HG03175 (cell line): ENCODE results near the gene FGD5.

Experiments used
- ATAC-seq: cut with Tn5 transposase; IDR thresholded peaks from one replicate; pipeline ENCODE4 v1.9.1; 2021; ENCODE audit warnings: mild to moderate bottlenecking, moderate library complexity; ENCODE audit not compliant: unreplicated experiment

The FGD5 gene

GRCh38 chr3:14848906-14849305 lies 30.1 kb downstream of the FGD5 start:
- no peak for ATAC-seq

- ATAC-seq, result no peak
Measured at GRCh38 chr3:14849638-14850230, 31.0 kb downstream of the FGD5 start.

GRCh38 chr3:14852058-14852594 lies 33.4 kb downstream of the FGD5 start:
- no peak for ATAC-seq

DNA sequence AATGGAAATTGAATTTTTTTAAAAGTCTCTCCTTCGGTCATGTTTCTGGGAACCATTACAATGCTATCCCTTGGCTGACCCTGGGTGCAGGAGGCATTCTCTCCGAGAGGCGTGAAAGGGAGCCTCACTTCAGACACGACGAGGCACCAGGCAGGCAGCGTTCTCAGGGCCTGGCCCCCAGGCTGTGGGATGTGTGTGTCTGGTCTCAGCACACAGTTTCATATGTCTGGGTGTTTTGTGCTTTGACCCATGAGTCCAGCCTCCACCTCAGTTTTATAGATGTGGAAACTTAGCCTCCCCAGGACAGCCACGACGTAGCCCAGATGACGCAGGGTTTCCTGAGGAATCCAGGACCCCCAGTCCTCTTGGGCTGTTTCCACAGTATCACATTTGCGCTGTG lies 34.0 kb downstream of the FGD5 start:
- ATAC-seq, result no peak

- no peak for ATAC-seq
Measured at GRCh38 chr3:14853271-14853951, 34.6 kb downstream of the FGD5 start.

DNA sequence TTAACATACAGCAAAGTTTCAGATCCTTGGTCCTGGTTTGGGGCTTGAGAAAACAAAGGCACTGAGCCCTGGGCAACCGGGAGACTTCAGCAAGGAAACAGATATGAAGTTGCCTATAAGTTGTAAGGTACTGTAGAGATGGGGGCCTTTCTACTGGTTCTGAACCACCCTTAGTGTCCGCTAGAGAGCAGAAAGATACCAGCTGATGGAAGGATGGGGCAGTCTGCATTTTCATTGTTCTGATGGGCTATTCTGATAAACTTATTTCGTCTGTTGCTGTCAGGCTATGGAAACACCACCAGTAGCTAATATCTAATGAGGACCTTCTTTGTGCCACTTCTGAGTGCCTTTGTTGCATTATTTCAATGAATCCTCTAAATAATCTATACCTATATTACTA lies 38.7 kb downstream of the FGD5 start:
- ATAC-seq, result no peak

DNA sequence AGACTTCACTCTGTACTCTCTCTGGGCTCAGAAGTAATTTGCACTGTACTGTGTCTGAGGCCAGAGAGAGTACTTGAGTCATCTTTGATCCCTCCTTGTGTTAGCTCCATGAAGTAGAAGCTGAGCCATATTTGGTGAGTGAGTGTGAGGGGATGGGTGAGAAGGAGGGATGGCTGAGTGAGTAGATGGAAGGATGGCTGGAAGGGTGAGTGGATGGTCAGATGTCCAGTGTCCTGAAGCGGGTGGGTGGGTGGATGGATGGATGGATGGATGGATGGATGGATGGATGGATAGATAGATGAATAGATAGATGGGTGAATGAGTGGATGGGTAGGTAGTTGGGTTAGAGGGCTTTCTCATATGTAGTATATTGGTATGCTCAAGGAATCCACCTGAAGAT lies 39.3 kb downstream of the FGD5 start:
- no peak for ATAC-seq

DNA sequence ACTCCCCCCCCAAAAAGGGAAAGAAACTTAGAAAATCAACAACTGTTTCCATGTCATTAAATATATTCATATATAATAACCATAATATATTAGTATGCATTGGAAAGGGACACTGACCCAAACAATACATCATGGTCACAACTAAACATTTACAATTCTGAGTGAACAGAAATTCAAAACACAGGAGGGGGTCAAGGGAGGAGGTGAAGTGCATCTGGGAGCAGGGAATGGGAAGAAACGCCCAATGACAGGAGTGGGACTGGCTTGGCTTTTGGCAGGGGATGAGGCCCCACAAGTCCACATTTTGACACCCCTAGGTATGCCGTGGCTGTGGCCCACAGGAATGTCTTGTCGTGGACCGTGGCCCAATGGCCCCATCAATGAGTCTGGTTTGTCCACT lies 41.1 kb downstream of the FGD5 start:
- no peak for ATAC-seq

DNA sequence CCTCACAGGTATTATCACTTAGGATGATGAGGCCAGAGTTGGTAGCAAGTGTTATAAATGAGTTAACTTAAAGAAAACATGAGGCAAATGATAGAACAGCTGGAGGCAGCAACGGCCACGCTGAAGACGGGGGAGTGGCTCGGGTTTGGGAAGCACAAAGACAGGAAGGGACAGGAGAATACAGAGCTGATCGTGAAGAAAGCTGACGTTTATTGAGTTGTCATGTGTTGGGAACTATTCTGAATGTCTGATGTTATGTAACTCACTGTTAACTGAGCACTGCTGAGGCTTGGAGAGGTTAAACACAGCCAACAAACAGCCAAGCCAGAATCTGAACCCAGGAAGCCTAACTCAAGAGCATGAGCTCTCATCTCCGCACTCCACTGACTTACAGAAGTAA lies 42.3 kb downstream of the FGD5 start:
- ATAC-seq, result no peak

- no peak for ATAC-seq
Measured at GRCh38 chr3:14861446-14862302, 42.9 kb downstream of the FGD5 start.

DNA sequence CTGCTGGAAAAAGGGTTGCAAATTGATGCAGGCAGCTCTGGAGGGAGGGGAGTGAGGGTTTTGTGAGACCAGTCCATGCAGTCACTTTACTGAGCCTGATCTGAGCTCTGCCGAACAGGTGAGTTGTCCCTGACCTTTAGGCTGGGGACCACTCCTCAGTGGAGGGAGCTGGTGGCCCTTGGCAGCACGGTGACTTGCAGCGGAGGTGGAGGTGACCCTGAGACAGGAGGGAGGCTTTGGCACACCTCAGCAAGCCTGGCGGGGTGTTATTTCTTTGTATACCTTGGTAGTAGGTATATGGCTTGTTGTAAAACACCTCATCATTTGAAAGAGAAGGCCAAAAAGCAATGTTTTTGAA lies 43.5 kb downstream of the FGD5 start:
- ATAC-seq, result no peak

DNA sequence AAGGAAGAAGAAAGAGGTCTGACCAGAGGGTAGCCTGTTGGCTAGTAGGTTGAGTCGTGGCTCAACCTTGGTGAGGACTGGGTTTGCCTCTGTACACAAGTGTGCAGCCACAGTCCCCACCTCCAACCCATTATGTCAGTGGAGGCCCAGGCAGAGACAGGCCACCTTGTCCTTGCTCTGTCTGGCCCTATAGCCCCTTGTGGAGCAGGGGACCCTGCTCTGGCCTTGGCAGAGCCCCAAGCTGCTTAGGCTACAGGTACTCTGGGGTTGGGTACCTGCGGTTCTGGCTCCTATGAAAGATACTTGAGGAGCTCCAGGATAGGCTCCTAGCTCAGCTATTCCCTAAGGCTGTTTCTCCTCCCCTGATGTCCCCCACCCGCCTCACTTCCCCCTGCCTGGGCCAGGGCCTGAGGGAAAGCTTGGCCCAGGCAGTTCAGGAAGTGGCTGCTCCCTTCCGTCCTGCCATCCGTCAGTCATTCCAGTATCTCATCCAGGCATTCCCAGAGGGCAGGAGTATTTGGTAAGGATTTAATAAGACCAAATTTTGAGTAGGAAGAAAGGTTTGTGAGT lies 44.0 kb downstream of the FGD5 start:
- ATAC-seq, result no peak

DNA sequence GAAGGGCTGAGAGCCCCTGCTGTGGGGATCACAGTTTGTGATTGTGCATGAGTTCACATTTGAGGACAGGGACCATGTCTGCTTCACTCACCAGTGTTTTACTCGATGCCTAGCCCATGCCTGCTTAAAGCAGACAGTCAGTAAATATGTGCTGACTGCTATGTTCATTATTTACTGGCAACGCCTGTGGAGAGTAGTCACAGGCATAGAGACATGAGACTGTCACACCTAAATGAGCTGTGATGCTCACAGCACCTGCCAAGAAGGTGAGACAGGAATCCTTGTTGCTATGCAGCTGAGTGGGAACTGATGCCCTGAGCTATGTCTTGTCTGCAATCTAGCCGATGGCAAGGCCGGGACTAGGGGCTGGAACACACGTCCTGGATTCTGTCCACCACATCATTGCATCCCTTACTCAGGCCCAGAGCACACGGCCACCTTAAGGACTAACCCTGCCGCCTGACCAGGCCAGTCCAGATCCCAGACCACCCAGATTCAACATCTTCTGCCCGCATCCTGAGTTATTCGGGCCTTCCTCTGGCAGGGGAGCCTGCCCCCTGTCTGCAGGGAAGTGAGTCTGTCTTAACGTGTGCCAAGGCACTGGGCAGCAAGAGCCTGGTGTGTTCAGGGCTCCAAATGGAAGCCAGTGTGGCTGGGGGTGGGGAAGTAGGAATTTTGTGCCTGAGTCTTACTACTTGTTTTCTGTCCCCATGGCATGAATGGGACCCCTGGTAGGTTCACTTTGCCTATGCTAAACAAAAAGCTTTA lies 44.8 kb downstream of the FGD5 start:
- ATAC-seq, result no peak

DNA sequence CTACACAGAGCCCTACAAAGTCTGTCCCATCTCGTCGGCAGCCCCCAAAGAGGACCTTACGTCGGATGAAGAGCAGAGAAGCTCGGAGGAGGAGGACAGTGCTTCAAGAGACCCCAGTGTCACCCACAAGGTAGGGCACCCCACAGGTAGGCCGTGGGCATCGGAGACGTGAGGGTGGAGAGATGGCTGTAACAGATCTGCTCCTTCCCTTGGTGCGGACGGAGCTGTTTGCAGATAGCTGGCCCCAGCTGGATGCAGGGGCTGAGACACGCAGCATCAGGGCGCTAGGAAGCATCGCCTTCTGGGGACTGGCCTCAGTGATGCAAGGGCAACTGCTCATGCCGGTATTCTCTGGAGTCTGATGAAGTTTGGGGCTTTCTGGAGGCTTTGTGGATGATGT lies 45.4 kb downstream of the FGD5 start:
- ATAC-seq, result no peak

DNA sequence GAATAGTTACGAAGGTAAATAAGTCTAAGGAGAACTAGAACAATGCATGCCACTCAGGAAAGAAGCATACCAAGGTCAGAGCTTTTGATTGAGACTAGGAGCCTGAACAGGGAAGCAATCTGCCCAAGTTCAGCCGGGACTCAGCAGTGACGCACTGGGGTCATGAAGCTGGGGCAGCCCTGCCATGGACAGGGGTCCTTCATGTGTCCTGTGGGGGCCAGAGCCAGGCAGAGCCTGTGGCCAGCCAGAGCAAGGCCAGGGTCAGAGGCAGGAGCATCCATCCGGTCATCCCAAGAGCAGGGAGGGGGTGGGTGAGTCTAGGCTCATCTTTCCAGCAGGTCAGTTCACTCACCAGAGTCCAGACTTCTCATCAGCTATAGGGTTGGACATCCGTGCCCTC lies 47.9 kb downstream of the FGD5 start:
- no peak for ATAC-seq

DNA sequence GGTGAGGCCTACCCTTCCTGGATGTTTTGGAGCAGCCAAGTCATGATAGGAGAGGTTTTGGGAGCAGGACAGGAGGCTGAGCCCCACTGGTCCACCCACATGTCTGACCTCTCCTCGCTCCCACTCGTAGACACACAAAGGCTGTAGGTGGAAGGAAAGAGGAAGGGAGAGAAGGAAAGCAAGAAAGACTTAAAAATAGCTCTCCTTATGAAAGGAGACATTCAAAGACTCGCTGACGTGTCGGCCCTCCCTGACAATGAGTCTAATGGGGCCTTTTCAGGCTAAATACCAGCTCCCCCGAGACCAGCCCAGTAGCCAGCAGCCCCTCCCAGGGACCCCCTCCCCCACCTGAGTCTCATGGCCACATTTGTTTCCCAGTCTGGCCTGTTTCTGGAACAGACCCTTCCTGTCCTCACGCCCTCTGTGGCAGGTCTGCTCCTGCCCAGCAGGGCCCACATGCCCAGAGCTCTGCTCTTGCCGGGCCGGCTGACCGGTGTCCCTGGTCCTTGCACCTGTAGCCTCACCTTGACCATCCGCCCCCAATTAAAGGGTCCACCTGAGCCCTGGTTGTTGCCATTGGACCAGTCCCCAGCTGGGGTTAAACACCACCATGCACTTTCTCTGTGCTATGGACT lies 49.3 kb downstream of the FGD5 start:
- ATAC-seq, result no peak

- ATAC-seq, result no peak
Measured at GRCh38 chr3:14869917-14870782, 51.4 kb downstream of the FGD5 start.

- no peak for ATAC-seq
Measured at GRCh38 chr3:14870783-14871060, 52.0 kb downstream of the FGD5 start.

GRCh38 chr3:14871456-14872200 lies 52.9 kb downstream of the FGD5 start:
- no peak for ATAC-seq
